PFSK-1 (cell line): ENCODE measurements around the gene UACA.
A peak's percentile ranks its signal among the peaks of the same experiment; 100 is the strongest.

ENCODE experiments used
- FOXP2 ChIP-seq: optimal IDR thresholded peaks from 2 replicates; pipeline ENCODE3; 2011; ENCODE audit warnings: borderline replicate concordance, control low read depth, inconsistent platforms; ENCODE audit not compliant: insufficient read depth; ENCODE audit errors: extremely low read length, extremely low read depth
- POLR2AphosphoS5 ChIP-seq: IDR thresholded peaks from 2 replicates; pipeline ENCODE4 v1.6.1; 2012; ENCODE audit warnings: low read depth, mild to moderate bottlenecking, control low read depth, low read length, moderate library complexity
- SIN3A ChIP-seq: IDR thresholded peaks from 2 replicates; pipeline ENCODE4 v1.6.1; 2012; ENCODE audit warnings: mild to moderate bottlenecking, low read length, moderate library complexity, borderline replicate concordance; ENCODE audit not compliant: insufficient read depth
- TAF1 ChIP-seq: IDR thresholded peaks from 2 replicates; pipeline ENCODE4 v1.6.1; 2012; ENCODE audit warnings: low read length, control low read depth, borderline replicate concordance; ENCODE audit not compliant: insufficient read depth
- TF ChIP-seq, protein P1 (sequence below), 2 experiments: IDR thresholded peaks; 2 replicates each; pipeline versions ENCODE4 v1.6.1 to v1.8.0; 2011 to 2012; ENCODE audit warnings: low read depth in 2 of 2, low read length in 2 of 2, control low read depth in 1 of 2, inconsistent platforms in 1 of 2, mild to moderate bottlenecking in 1 of 2, moderate library complexity in 1 of 2; ENCODE audit not compliant: insufficient read depth in 1 of 2

The UACA gene

DNA sequence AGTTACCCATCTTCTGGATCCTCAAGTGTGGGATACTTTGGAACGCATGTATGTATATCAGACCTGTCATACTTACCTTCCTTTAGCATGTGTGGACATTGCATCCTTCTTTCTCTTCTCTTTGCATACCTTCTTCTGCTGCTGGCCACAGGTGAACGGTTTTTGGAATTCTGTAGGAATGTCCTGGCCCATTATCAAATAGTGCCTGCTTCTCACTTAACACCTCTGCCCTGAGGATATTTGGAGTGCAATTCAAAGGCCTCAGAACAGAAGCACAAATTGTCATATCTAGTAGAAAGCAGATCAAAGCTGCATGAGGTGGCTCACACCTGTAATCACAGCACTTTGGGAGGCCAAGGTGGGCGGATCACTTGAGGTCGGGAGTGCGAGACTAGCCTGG, 34.1 kb upstream of the UACA start:
- TF ChIP-seq TAF1 (no peak), FOXP2 (no peak), SIN3A (no peak), POLR2AphosphoS5 (no peak)
- TF ChIP-seq, protein P1, sequence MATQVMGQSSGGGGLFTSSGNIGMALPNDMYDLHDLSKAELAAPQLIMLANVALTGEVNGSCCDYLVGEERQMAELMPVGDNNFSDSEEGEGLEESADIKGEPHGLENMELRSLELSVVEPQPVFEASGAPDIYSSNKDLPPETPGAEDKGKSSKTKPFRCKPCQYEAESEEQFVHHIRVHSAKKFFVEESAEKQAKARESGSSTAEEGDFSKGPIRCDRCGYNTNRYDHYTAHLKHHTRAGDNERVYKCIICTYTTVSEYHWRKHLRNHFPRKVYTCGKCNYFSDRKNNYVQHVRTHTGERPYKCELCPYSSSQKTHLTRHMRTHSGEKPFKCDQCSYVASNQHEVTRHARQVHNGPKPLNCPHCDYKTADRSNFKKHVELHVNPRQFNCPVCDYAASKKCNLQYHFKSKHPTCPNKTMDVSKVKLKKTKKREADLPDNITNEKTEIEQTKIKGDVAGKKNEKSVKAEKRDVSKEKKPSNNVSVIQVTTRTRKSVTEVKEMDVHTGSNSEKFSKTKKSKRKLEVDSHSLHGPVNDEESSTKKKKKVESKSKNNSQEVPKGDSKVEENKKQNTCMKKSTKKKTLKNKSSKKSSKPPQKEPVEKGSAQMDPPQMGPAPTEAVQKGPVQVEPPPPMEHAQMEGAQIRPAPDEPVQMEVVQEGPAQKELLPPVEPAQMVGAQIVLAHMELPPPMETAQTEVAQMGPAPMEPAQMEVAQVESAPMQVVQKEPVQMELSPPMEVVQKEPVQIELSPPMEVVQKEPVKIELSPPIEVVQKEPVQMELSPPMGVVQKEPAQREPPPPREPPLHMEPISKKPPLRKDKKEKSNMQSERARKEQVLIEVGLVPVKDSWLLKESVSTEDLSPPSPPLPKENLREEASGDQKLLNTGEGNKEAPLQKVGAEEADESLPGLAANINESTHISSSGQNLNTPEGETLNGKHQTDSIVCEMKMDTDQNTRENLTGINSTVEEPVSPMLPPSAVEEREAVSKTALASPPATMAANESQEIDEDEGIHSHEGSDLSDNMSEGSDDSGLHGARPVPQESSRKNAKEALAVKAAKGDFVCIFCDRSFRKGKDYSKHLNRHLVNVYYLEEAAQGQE (IDR thresholded peaks at IDR 0.05; ENCODE audit: insufficient read depth in 1 of 2, low read depth in 2 of 2, low read length in 2 of 2) = no peak

DNA sequence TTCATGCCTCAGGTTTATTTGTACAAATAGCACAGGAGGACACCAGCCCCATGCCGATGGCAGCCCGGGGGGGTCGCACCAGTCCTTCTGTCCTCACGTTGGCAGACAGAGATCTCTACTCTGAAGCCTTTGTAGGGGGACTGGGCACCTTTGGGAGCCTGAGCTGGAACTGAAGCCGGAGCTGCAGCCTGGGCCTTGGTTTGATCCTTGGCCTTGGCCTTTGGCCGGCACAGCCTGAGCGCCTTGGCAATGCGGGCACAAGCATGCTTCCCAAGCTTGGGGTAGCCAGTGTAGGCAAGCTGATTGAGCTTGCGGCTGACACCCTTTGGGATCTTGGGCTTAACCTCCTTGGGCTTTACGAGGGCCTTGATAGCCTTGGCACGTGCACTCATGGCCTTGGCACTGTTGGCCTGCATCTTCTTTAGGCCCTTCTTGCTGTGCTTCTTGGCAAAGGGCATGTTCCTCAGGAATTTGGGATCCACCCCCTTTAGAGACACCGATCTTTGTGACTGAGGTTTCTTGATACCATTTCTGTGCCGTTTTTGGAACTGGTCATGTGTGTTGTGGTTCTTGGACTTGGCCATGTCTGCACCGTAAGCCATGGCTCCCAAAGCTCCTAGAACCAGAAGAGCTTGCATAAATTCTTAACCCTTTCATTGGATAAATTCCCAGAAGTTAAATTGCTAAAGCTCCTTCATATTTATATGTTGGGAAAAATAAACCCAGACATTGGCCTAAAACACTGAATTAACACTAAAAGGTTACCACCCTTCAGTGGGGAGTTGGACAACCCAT, 33.4 kb upstream of the UACA start:
- TF ChIP-seq TAF1 = no peak
- TF ChIP-seq SIN3A = no peak
- no peak for TF ChIP-seq POLR2AphosphoS5
- TF ChIP-seq, protein P1 (IDR thresholded peaks at IDR 0.05; ENCODE audit: insufficient read depth in 1 of 2, low read depth in 2 of 2, low read length in 2 of 2) = no peak
- no peak for TF ChIP-seq FOXP2

GRCh38 chr15:70795311-70795665, 31.9 kb upstream of the UACA start:
- no peak for TF ChIP-seq FOXP2
- TF ChIP-seq, protein P1 (IDR thresholded peaks at IDR 0.05; ENCODE audit: insufficient read depth in 1 of 2, low read depth in 2 of 2, low read length in 2 of 2) = 0 out of 4 replicates have a peak, but pooled peaks of 1 of the 2 experiments have one; percentile 14

- TF ChIP-seq SIN3A (no peak), FOXP2 (no peak), TAF1 (no peak), POLR2AphosphoS5 (no peak)
- TF ChIP-seq, protein P1 (IDR thresholded peaks at IDR 0.05; ENCODE audit: insufficient read depth in 1 of 2, low read depth in 2 of 2, low read length in 2 of 2) = no peak
Observed at GRCh38 chr15:70794596-70795310, 31.4 kb upstream of the UACA start.

DNA sequence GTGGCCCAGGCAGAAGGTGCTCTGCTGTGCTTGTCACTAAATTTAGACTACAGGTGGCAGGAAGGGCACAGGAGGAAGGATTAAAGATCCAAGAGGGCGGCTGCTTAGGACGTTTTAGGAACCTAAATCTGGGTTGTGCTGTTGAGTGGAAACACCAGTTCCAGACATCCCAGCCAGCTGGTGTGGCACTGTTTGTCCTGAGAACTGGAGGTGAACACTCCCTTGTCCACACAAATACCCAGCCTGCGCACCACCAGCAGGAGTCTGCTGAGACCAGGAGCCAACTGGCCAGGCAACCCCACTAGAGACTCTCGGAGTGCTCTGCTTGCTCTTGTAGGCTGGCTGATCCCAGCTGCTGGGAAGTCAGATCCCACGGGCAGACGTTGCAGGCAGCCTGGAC, 30.3 kb upstream of the UACA start:
- TF ChIP-seq TAF1 (no peak), SIN3A (no peak), FOXP2 (no peak)
- TF ChIP-seq, protein P1 (IDR thresholded peaks at IDR 0.05; ENCODE audit: insufficient read depth in 1 of 2, low read depth in 2 of 2, low read length in 2 of 2) = no peak
